Measurements from ENCODE around the gene TPTE.
"Not testable (repeated sequence)": the region's sequence is repeated elsewhere in the genome, so short reads cannot be mapped to it uniquely, and the experiment has no call there.

Gene TPTE

DNA sequence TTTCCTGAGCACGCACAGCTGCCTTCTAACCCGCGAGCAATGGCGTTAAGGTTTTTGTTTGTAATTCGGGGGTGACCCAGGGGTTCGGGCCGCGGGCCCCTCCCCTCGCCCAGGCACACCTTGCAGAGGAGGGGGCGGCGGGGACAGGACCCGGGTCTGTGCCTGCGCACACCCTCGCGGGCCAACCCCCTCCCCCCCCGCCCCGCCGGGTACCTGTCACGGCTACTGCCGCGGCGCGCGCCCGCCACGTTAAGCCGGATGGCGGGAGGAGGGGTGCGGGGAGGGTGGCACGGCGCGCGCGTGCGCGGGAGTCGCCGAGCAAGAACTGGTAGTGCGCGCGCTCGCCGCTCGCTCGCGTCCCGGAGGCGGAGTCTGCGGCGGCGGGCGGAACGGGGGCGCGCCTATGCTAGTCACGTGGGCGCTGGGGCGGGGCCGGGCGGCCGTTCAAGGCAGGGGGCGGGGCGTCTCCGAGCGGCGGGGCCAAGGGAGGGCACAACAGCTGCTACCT, at the start of gene TPTE:
TPTE (plus strand) TSS at position 493 of the 508 bp plus-strand sequence. CDS start 17,141 bp downstream, outside the sequence.
- intact Hi-C loops (cut with DNase I) = no loop called here
- DNase-seq = peak in 1 of 10 donors; percentile 81

DNA sequence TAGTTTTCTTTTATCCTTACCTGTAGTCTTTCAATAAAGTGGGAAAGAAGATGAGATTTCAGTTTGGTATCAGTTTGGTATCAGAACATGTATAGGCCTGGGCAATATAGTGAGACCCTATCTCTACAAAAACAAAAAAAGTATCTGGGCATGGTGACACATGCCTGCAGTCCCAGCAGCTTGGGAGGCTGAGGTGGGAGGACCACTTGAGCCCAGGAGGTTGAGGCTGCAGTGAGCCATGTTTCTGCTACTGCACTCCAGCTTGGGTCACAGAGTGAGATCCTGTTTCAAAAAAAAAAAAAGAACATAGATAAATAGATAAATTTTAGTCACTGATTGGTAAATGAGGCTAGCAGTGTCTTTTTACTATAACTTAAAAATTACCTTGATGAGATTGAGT, 49.4 kb upstream of the TPTE start:
- DNase-seq = peak in 2 of 10 donors; percentile 66 to 77
- intact Hi-C loops (cut with DNase I) = not testable (repeated sequence)

DNA sequence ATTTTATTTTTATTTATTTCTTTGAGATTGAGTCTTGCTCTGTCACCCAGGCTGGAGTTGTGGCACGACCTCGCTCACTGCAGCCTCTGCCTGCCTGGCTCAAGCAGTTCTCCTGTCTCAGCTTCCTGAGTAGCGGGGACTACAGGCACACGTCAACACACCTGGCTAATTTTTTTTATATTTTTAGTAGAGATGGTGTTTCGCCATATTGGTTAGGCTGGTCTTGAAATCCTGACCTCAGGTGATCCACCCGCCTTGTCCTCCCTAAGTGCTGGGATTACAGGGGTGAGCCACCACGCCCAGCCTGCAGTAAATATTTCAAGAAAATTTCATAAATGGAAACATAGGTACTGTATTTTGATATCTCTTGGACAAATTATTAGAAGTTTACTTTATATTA, 43.6 kb upstream of the TPTE start:
- DNase-seq = peak in 3 of 10 donors; percentile 48 to 89 (median 63)
- intact Hi-C loops (cut with DNase I) = not testable (repeated sequence)

DNA sequence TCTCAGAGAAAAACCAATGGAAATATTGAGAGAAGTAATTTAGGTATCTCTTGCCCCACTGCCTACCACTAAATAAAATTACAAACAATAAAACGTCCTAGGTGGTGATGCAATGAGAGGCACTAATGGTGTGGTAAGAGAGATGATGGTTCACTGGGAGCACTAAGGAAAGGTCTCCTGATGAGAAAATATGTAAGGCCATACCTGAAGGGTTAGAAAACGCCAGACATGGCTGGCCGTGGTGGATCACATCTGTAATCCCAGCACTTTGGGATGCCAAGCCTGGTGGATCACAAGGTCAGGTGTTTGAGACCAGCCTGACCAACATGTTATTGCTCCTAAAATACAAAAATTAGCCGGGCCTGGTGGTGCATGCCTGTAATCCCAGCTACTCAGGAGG, 41.5 kb upstream of the TPTE start:
- intact Hi-C loops (cut with DNase I) = not testable (repeated sequence)
- peak in 2 of 10 donors; percentile 62 to 77 for DNase-seq

DNA sequence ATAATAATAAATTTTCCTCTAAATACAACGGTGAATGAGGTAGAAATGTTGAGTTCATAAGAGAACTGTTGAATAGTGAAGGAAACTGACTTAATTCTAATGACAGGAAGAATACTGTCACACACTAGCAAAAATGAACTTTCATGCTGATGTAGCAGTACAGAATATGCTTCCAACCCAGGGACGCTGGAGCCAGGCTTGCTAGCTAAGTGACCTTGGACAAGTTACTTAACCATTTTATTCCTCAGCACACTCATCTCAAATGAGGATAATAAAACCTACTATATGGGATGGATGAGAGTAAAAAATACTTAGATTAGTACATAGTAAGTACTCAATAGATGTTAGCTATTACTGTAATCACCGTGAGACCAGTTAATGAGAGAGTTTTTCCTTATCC, 36.5 kb upstream of the TPTE start:
- intact Hi-C loops (cut with DNase I) = not testable (repeated sequence)

DNA sequence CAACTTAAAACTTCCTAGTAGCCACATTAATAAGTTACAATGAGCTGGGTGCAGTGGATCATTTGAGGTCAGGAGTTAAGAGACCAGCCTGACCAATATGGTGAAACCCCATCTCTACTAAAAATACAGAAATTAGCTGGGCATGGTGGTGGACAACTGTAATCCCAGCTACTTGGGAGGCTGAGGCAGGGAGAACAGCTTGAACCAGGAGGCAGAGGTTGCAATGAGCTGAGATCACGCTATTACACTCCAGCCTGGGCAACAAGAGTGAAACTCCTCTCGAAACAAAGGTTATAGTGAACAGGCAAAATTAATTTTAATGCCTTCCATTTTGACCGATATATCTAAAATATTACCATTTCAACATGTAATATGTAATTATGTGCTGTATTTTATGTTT, 30.9 kb upstream of the TPTE start:
- intact Hi-C loops (cut with DNase I) = not testable (repeated sequence)
- peak in 1 of 10 donors; percentile 33 for DNase-seq

More for the DNA sequence above, 36.5 kb upstream of the TPTE start:
- not testable (repeated sequence) for DNase-seq

DNA sequence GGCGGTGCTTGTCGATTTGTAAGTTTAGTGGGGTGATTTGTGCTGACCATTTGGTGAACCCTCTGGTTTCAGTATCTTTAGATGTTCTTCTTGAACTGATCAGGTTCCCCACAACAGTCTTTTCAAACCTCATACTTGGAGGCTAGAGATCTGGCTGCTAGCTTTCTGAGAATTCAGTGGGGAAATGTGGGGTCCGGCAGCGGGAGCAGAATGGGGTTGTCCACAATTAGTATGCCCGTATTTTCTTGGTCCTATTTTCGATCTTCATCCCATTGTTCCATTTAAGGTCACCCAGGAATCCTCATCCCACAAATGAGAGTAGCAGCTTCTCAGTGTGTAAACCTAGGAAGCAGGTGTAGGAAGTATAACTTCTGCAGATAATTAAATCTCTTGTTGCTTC, 10.3 kb upstream of the TPTE start:
- intact Hi-C loops (cut with DNase I) = no loop called here
- peak in 2 of 10 donors; percentile 23 to 53 for DNase-seq

GRCh38 chr21:10516889-10517288, 4.5 kb upstream of the TPTE start:
- intact Hi-C loops (cut with DNase I) = not testable (repeated sequence)
- peak in 2 of 10 donors; percentile 45 to 58 for DNase-seq

GRCh38 chr21:10517904-10518303, 3.5 kb upstream of the TPTE start:
- intact Hi-C loops (cut with DNase I) = not testable (repeated sequence)
- DNase-seq = peak in 1 of 10 donors; percentile 46

DNA sequence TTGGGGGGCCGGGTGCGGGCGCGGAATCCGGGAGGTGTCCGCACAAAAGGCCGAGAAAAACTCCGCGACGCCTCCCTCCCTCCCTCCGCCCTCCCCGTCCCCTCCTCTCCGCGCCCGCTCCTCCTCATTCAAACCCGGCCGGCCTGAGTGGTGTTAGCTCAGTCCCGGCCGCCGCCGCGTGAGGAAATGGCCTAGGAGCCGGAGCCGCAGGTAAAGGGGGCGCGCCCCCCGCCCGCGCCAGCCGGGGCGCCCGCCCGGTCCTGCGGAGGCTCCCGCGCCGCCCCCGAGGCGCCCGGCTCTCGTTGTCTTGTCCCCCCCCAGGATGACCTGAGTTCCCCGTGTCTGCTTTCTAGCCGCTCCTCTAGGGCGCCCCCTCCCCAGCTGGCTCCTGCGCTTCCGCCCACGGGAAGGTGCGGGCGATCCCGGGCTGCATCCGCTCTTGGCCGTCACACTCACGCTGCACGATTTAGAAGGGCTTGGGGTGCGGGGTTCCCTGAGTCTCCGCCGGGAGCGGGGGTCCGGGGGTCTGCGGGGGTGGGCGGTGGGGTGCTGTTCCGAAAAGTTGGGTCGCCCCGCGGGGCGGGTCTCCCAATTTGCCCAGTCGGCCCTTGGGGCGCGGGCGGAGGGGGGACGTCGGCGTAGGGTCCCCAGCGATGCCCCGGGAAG, 585 bp downstream of the TPTE start:
- DNase-seq = peak in 1 of 10 donors; percentile 84
- intact Hi-C loops (cut with DNase I) = not testable (repeated sequence)

DNA sequence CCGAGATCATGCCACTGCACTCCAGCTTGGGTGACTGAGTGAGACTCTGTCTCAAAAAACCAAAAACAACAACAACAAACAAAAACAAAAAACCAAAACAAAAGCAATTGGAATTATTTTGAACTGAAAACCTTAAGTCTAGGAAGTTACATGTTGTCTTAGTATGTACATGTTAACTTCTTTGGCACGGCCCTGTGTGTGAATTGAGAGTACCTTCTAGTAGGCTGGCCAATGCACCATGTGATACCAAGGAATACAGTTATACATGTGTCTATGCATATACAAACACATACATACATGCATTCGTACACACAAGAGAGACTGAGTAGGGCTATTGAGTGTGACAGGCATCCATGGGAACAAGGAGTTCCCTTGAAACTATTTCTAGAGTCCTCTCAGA, 18.6 kb downstream of the TPTE start:
- intact Hi-C loops (cut with DNase I) = no loop called here
- no peak for DNase-seq

- intact Hi-C loops (cut with DNase I) = not testable (repeated sequence)
- peak in 1 of 10 donors; percentile 72 for DNase-seq
Measured at GRCh38 chr21:10544376-10544775, 23.0 kb downstream of the TPTE start.

DNA sequence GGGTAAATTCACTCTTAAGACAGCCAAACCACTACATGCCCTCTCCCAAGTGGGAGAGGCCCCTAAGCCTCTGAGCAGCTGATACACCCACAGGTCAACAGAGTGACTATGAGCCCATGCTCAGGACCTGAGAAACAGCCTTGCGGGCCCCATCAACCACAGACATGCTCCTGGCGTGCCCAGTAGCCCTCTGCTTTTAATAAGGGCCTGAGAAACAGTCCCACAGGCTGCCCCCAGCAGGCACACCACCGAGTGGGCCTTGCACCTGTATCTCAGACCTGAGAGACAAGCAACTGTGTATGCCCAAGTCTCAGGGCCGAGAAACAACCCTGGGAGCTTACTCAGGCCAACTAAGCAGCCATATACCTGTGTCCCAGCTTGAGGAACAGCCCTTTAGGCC, 26.5 kb downstream of the TPTE start:
- intact Hi-C loops (cut with DNase I) = not testable (repeated sequence)
- DNase-seq = peak in 1 of 10 donors; percentile 80

DNA sequence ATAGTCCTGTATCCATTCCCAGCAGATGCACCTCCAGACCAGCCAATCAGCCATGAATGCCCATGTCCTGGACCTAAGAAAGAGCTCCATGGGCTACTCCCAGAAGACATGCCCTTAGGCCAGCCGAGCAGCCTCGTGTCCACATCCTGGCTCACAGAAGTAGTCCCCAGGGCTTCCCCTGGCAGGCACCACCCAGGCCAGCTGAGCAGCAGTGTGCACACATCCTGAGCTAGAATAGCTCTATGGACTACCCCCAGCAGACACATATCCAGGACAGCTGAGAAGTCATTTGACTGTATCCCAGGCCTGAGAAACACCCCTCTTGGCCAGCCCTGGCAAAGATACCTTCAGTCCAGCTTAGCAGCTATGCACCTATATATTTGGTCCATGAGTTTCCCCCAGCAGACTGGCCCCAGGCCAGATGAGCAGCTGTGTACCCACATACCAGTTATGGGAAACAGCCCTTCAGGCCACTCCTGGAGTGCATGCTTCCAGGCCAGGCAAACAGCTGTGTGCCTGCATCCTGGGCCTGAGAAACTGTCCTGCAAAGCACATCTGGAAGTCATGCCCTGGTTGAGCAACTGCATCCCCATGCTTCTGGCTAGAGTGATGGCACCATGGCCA, 27.1 kb downstream of the TPTE start:
- intact Hi-C loops (cut with DNase I) = not testable (repeated sequence)
- DNase-seq = peak in 1 of 10 donors; percentile 74

DNA sequence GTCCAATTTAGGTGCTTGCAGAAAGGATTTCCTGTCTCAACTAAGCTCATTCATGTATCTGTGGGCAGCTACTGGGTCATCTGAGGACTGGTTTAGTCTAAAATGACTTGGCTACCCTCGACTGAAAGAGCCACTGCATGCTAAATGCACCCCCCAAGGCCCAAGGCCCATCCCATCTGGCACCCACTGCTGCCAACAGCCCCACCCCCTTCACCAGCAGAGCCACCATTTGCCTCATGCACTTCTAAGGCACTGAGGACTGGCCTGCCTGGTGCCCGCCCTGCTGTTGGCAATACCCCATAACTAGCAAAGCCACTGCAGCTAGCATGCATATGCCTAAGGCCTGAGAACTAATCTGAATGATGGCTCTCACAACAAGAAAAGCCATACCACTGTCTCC, 49.4 kb downstream of the TPTE start:
- intact Hi-C loops (cut with DNase I) = not testable (repeated sequence)

DNA sequence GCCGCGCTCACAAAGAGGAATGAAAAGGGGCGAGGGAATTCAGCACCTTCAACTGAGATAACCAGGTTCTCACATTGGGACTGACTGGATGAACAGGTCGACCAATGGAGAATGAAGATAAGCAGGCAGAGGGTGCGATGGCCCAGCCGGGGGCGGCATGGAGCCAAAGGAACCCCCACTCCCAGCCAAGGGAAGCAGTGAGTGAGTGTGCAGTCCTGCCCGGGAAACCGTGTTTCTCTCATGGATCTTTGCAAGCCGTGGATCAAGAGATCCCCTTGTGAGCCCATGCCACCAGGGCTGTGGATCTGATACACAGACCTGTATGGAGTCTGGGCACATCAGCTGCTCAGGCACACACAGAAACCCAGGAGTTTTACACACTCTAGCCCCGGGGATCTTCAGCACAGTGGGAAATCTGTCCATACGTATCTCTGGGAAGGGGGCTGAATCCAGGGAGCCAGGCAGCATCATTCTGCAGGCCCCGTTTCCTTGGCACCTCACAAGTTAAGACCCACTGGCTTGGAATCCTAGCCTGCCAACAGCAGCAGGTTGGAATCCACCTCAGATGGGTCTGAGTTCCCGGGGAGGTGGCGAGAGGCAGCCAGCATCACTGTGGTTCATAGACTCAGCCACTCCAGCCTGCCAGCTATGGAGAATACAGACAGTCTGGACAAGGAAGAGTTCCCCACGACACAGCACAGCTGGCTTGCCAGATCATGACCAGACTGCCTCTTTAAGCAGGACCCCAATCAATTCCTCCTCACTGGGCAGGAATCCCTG, 53.3 kb downstream of the TPTE start:
- DNase-seq = peak in 4 of 10 donors; percentile 27 to 87 (median 53)
- intact Hi-C loops (cut with DNase I) = not testable (repeated sequence)

More for the DNA sequence above, 49.4 kb downstream of the TPTE start:
- peak in 1 of 10 donors; percentile 63 for DNase-seq

- intact Hi-C loops (cut with DNase I) = no loop called here
- DNase-seq = peak in 1 of 10 donors; percentile 57
Measured at GRCh38 chr21:10575311-10575667, 53.9 kb downstream of the TPTE start.

DNA sequence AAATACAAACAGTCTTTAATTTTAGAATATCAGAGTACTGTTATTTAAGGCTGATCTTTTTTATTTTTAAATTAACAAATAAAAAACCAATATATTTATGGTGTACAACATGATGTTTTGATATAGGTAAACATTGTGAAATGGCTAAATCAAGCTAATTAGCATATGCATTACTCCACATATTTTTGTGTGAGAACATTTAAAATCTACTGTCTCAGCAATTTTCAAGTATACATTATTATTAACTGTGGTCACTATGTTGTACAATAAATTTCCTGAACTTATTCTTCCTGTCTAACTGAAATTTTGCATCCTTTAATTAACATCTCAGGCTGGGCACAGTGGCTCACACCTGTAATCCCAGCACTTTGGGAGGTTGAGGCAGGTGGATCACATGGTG, 57.5 kb downstream of the TPTE start:
- intact Hi-C loops (cut with DNase I); DNase-seq: not testable (repeated sequence)

DNA sequence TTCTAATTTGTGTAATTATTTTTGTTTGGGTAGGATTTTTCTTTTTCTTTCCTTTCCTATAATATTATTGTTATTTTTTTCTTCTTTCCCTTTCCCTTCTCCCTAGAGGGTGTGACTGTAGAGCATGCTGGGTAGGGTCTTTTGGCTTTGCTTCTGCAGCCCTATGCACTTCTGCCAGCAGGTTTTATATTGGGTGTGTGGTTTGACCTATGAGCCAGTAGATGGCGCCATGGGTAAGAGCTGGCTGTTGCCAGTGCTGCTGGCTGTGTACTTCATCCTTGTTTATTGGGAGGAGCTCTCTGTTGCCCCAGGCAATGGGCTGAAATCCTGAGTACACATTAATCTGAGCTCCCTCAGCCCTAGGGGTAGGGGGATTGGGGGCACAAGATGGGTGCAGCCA, 67.7 kb downstream of the TPTE start:
- DNase-seq; intact Hi-C loops (cut with DNase I): not testable (repeated sequence)

- peak in 1 of 10 donors; percentile 81 for DNase-seq
- intact Hi-C loops (cut with DNase I) = not testable (repeated sequence)
Measured at GRCh38 chr21:10607074-10607473, 85.7 kb downstream of the TPTE start.

DNA sequence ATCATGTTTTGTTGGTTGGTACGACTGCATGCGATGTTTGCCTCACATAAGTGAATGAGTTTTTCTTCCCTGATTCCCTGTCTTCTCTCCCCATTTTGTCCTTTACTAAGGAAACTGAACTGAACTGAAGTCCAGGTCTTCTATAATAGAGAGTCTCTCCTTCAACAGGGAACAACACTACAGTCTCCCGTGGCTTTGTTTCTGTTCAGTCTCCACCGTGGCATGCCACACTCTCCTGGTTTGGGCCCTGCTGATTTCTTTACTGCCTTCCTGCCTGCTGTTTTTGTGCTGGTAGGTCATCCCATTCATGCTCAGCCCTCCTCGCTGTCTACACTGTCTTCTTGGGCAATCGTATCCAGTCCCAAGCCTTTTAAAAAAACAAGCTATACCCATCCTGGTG, 92.9 kb downstream of the TPTE start:
- DNase-seq; intact Hi-C loops (cut with DNase I): not testable (repeated sequence)

Data from posterior cingulate gyrus (tissue), 11 donors.